Raji (cell line): ENCODE data around the gene FAM3C.

ENCODE experiments used
- POLR2A ChIP-seq: IDR thresholded peaks from 2 replicates; pipeline ENCODE4 v1.6.1; 2011; ENCODE audit warnings: low read depth, low read length, control low read depth; ENCODE audit not compliant: insufficient read depth

FAM3C gene

DNA sequence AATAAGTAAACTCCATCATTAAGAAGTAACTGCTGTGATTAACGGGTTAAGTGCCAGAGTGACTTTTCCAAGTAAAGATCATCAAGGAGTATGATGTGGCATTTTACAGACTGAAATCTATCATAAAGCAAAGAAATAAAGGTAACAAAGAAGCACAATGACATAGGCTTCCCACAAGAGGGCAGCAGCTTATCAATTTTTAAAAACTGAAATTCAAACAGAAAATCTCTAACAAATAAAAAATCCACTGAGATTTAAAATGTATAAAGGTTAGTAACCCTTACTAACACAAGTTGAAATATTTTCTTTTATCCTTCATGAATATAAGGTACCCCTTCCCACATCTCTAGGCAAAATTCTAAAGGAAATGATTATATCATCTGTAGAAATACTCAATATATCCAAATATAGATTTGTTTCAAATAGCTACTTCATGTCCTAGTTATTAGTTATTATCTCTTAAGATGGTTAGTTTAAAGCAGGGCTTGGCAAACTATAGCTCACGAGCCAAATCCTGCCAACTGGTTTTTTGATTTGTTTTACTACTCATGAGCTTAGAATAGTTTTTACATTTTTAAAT lies 29.2 kb downstream of the FAM3C start:
- no peak for TF ChIP-seq POLR2A

- TF ChIP-seq POLR2A = no peak
These were observed 35.5 kb downstream of the FAM3C start for GRCh38 chr7:121360564-121360963.

DNA sequence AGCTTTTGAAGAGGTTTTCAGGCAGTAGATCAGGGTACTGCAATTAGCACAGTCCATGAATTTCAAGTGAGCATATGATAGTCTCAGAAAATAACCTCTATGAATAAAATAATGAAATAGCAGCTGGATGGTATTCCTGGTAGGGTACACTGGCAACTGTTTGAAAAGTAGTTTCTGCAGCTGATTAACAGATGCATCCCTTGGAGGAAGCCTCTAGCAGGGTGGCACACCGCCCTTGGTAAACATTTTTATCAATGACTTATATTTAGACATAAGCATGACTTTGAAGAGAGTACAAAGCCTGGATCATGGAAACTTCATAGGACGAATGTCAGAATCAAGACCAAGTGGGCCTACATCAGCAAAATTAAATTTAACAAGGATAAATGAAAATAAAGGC lies 40.5 kb downstream of the FAM3C start:
- TF ChIP-seq POLR2A = no peak

GRCh38 chr7:121352323-121352722 lies 43.8 kb downstream of the FAM3C start:
- no peak for TF ChIP-seq POLR2A

DNA sequence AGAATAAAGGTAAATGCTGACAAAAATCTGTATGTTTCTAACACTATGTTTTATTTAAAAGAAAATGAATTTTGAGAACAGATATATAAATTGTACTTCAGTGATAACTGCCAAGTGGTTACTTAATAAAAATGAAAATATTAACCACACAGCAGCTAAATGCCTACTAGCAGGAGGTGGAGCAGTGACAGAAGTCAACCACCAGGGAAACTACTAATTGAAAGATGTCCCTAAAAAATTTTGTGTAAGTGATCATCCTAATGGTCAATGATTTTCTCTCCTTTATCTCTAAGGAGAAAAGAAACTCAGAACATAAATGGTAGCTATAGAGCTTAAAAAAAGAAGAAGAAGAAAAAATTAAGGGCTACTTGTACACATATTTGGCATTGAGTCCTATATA lies 44.4 kb downstream of the FAM3C start:
- TF ChIP-seq POLR2A = no peak

DNA sequence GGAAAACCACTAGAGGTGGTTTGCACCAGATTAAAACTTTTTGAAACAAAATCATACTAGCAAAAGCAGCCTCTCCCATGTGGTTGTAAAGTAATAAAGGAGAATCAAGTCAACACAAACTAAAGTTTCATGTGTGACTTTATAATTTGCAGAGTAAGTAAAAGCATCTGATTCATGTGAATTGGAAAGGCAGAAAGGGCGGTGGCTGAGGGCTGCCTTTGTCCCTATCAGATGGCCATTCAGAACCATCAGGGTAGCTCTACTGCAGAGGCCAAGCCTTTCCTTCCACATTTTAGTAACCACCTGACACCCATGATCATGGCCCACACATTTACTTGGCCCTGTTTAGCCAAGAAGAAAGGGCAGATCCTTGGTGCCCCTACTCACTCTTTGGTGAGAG lies 51.6 kb downstream of the FAM3C start:
- TF ChIP-seq POLR2A = no peak

DNA sequence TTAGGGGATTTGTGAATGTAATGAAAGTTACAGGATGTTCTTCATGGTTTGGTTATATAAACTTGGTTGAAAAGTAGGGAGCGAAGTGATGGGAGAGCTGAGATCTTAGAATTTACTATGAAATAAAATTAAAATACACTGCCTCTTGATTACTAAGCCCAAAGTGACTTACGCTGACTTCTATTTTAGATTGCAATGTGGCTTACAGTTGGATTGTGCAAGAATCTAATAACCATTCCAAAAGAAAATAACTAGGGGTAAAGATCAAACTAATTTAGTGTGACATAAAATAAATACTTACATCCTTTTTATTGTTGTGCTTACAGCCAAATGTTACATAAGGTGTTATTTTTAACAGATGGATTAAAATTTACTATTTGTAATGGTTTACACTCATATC lies 52.0 kb downstream of the FAM3C start:
- TF ChIP-seq POLR2A = no peak

DNA sequence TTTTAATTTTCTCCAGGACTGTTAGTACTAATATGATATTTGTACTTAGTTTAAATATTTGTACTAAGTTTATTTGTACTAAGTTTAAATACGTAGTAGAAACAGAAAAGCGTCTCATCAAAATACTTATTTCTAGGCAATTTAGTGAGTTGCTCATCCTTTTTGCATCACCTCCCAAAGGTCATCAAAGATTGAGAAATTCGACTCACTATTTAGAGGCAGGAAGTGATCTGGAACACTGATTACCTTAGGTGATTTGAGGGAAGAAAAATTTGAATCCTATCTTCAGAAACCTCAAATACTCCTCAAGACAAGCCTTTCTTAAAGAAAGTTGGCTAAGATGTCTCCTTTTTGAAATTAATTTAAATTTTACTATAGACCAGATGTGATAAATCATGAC lies 52.8 kb downstream of the FAM3C start:
- TF ChIP-seq POLR2A = no peak

DNA sequence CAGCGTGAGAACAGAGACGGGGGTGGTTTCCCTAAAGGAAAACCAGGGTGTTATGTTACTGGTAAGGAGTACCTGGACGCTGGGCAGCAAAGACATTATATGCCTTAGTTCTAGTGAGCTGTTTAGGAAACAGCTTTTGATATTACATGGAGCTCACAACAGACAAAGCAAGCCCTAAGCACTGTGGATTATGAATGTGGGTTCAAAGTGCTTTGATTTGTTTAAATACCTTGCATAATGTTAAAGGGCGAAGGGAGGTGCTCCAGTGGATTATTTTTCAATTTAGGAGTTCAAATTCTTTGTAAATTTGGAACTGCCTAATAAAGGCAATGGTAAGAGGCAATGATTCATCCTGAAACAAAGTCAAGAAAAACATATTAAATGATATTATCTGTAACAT lies 53.5 kb downstream of the FAM3C start:
- TF ChIP-seq POLR2A = no peak

GRCh38 chr7:121341933-121342332 lies 54.2 kb downstream of the FAM3C start:
- TF ChIP-seq POLR2A = no peak

DNA sequence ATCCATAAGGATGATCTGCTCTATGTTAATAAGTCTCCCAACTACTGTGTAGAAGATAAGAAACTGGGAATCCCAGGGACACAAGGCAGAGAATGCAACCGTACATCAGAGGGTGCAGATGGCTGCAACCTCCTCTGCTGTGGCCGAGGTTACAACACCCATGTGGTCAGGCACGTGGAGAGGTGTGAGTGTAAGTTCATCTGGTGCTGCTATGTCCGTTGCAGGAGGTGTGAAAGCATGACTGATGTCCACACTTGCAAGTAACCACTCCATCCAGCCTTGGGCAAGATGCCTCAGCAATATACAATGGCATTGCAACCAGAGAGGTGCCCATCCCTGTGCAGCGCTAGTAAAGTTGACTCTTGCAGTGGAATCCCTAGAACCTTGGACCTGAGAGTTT lies 57.0 kb downstream of the FAM3C start:
- no peak for TF ChIP-seq POLR2A

- TF ChIP-seq POLR2A = no peak
These were observed 58.7 kb downstream of the FAM3C start for GRCh38 chr7:121337398-121337797.

- no peak for TF ChIP-seq POLR2A
These were observed 59.5 kb downstream of the FAM3C start for GRCh38 chr7:121336579-121336978.

DNA sequence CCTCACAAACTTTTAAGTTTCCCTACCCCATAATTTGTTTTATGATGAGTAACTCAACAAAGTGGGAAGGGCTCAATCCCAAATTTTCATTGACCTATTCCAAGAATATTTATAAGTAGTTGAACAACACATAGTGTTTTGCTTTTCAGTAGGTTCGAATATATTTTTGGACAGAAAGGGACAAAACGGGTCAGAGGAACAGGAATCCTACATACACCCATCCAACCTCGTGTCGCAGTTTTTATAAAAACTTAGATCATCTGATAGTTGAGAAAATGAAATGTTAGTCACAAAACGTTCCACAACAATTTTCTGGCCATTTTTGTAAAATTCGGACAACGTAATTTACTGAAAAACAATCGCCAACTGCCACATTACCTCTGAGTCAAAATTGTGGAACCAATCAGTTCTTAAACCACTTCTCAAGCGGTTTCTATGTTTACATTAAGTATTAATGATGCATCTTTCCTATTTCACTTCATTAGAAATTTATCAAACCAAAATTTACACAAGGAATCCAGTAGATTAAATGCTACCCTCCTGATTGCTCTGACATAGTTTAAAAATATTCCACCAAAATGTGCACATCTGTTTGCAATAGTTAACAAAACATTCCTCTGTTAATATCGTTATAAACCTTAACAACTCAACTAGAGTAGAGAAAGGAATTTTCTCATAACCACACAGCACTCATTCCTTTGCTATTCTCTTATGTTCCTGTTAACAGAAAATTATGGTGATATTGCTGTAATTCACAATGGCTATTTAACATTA lies 61.0 kb downstream of the FAM3C start:
- TF ChIP-seq POLR2A = no peak

- TF ChIP-seq POLR2A = no peak
These were observed 61.7 kb downstream of the FAM3C start for GRCh38 chr7:121334376-121334775.

GRCh38 chr7:121331574-121331973 lies 64.5 kb downstream of the FAM3C start:
- TF ChIP-seq POLR2A = no peak

DNA sequence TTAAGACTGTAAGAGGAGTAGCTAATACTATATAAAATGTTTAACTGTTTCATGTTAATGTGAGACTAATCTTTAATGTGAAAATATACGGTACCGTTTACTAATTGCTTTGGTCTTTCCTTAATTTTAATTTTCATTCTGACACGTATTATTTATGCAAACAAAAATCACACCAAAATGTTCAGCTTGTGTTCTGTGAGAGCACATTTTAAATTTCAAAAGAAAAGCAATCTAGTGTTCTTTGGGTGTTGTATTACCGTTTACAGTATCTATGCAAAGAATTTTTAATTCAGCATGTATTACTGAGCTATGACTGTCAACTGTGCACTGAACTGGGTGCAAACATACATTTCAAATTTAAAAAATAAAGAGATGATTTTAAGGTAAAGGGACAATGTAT lies 65.1 kb downstream of the FAM3C start:
- TF ChIP-seq POLR2A = no peak
